HepG2 (cell line): ENCODE results near the gene DDN. TPM values are rescaled to one million over a fixed set of nuclear protein-coding genes. Genes with fewer than 3 reads are reported as not detected.
A peak's percentile ranks its signal among the peaks of the same experiment; 100 is the strongest.

Experiments used
- GMEB1 ChIP-seq: sonication (generic); formaldehyde crosslinking; IDR thresholded peaks from 2 replicates; pipeline ENCODE4 v1.5.1; 2020; ENCODE audit warnings: missing genetic modification reagents, mild to moderate bottlenecking, borderline replicate concordance
- HDAC1 ChIP-seq: sonication (generic); formaldehyde crosslinking; IDR thresholded peaks from 2 replicates; pipeline ENCODE4 v1.5.1; 2020; ENCODE audit warnings: mild to moderate bottlenecking, missing genetic modification reagents
- HDAC2 ChIP-seq: sonication (generic); formaldehyde crosslinking; IDR thresholded peaks from 2 replicates; pipeline ENCODE4 v1.4.0; 2020; ENCODE audit warnings: missing genetic modification reagents
- KLF6 ChIP-seq: IDR thresholded peaks from 2 replicates; pipeline ENCODE4 v1.8.0; 2016; ENCODE audit warnings: missing biosample characterization, missing genetic modification reagents
- MXD4 ChIP-seq: IDR thresholded peaks from 2 replicates; pipeline ENCODE4 v1.6.1; 2016; ENCODE audit warnings: mild to moderate bottlenecking, missing biosample characterization, missing genetic modification reagents
- TBL1XR1 ChIP-seq: fragments of 150-350 bp; IDR thresholded peaks from 2 replicates; pipeline ENCODE4 v1.6.1; 2014; ENCODE audit warnings: borderline replicate concordance, low read length; ENCODE audit not compliant: partially characterized antibody
- ZNF615 ChIP-seq: sonication (generic); formaldehyde crosslinking; IDR thresholded peaks from 2 replicates; pipeline ENCODE4 v1.5.0; 2020; ENCODE audit warnings: mild to moderate bottlenecking, missing genetic modification reagents, borderline replicate concordance
- ZNF788 ChIP-seq: sonication (generic); formaldehyde crosslinking; IDR thresholded peaks from 2 replicates; pipeline ENCODE4 v1.5.0; 2020; ENCODE audit warnings: mild to moderate bottlenecking, missing genetic modification reagents, borderline replicate concordance
- ZSCAN22 ChIP-seq: sonication (generic); formaldehyde crosslinking; IDR thresholded peaks from 2 replicates; pipeline ENCODE4 v1.4.0; 2020; ENCODE audit warnings: mild to moderate bottlenecking, missing genetic modification reagents
- polyA plus RNA-seq, 8 experiments: library from polyadenylated mRNA; depleted of rRNA in 3 of 8; stranded (reverse) in 7 of 8; unstranded in 1 of 8; fragments of >200 nt; fragmentation: Illumina TruSeq in 4 of 8; extraction: Trizol in 4 of 8; gene quantifications; 2 replicates each; pipeline versions ENCODE4 v1.2.1 to v1.2.3, GENCODE V29; 2011 to 2016; ENCODE audit warnings: low read depth in 4 of 8, missing spikeins in 1 of 8, mixed read lengths in 1 of 8; ENCODE audit not compliant: insufficient read depth in 1 of 8
- total RNA-seq, 5 experiments: library from RNA; depleted of rRNA; stranded (reverse); fragments of >200 nt; fragmentation: Illumina TruSeq; extraction: Trizol; gene quantifications; 2 replicates each; pipeline ENCODE4 v1.2.3, GENCODE V29; 2016; ENCODE audit warnings: low read depth in 1 of 5
- TF ChIP-seq, protein P1 (sequence below): sonication (generic); formaldehyde crosslinking; IDR thresholded peaks from 2 replicates; pipeline ENCODE4 v1.5.1; 2020; ENCODE audit warnings: mild to moderate bottlenecking, missing genetic modification reagents
- TF ChIP-seq, protein P2 (sequence below): IDR thresholded peaks from 2 replicates; pipeline ENCODE4 v1.6.1; 2016
- TF ChIP-seq, protein P3 (sequence below): sonication (generic); formaldehyde crosslinking; conservative IDR thresholded peaks from 2 replicates; pipeline ENCODE4 v1.5.0; 2020; ENCODE audit warnings: missing genetic modification reagents
- TF ChIP-seq, protein P4 (sequence below): IDR thresholded peaks from 2 replicates; pipeline ENCODE4 v1.6.1; 2016; ENCODE audit warnings: missing compliant biosample characterization, missing genetic modification reagents, borderline replicate concordance
- TF ChIP-seq, protein P5 (sequence below): sonication (generic); formaldehyde crosslinking; IDR thresholded peaks from 2 replicates; pipeline ENCODE4 v1.8.0; 2022; ENCODE audit warnings: missing genetic modification reagents, mild to moderate bottlenecking, inconsistent platforms, borderline replicate concordance

DDN gene
- total and polyA plus RNA-seq, 2 of the 13 experiments (the other 11 are each of a cell fraction or from before 2014, with no cell fraction given), result 0.24 to 0.53 TPM

- TF ChIP-seq, protein P1, sequence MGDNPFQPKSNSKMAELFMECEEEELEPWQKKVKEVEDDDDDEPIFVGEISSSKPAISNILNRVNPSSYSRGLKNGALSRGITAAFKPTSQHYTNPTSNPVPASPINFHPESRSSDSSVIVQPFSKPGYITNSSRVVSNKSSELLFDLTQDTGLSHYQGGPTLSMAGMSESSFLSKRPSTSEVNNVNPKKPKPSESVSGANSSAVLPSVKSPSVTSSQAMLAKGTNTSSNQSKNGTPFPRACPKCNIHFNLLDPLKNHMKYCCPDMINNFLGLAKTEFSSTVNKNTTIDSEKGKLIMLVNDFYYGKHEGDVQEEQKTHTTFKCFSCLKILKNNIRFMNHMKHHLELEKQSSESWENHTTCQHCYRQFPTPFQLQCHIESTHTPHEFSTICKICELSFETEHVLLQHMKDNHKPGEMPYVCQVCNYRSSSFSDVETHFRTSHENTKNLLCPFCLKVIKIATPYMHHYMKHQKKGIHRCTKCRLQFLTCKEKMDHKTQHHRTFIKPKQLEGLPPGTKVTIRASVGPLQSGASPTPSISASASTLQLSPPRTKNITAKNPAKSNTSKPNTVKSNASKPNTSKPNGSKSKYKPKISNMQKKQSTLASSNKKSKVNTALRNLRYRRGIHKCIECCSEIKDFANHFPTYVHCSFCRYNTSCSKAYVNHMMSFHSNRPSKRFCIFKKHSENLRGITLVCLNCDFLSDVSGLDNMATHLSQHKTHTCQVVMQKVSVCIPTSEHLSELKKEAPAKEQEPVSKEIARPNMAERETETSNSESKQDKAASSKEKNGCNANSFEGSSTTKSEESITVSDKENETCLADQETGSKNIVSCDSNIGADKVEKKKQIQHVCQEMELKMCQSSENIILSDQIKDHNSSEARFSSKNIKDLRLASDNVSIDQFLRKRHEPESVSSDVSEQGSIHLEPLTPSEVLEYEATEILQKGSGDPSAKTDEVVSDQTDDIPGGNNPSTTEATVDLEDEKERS (CRISPR knock-in tag), result 0 out of 2 replicates have a peak, but pooled peaks have one; percentile 30
- TF ChIP-seq TBL1XR1, result no peak
- peak; percentile 71 for TF ChIP-seq MXD4 (CRISPR knock-in tag)
- TF ChIP-seq, protein P2, sequence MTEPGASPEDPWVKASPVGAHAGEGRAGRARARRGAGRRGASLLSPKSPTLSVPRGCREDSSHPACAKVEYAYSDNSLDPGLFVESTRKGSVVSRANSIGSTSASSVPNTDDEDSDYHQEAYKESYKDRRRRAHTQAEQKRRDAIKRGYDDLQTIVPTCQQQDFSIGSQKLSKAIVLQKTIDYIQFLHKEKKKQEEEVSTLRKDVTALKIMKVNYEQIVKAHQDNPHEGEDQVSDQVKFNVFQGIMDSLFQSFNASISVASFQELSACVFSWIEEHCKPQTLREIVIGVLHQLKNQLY (CRISPR knock-in tag), result no peak
- TF ChIP-seq, protein P3, sequence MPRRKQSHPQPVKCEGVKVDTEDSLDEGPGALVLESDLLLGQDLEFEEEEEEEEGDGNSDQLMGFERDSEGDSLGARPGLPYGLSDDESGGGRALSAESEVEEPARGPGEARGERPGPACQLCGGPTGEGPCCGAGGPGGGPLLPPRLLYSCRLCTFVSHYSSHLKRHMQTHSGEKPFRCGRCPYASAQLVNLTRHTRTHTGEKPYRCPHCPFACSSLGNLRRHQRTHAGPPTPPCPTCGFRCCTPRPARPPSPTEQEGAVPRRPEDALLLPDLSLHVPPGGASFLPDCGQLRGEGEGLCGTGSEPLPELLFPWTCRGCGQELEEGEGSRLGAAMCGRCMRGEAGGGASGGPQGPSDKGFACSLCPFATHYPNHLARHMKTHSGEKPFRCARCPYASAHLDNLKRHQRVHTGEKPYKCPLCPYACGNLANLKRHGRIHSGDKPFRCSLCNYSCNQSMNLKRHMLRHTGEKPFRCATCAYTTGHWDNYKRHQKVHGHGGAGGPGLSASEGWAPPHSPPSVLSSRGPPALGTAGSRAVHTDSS, result no peak
- 0 out of 2 replicates have a peak, but pooled peaks have one; percentile 29 for TF ChIP-seq HDAC2 (CRISPR knock-in tag)
- no peak for TF ChIP-seq ZNF615
- TF ChIP-seq GMEB1 (CRISPR knock-in tag), result no peak
- no peak for TF ChIP-seq ZSCAN22
- TF ChIP-seq, protein P4, sequence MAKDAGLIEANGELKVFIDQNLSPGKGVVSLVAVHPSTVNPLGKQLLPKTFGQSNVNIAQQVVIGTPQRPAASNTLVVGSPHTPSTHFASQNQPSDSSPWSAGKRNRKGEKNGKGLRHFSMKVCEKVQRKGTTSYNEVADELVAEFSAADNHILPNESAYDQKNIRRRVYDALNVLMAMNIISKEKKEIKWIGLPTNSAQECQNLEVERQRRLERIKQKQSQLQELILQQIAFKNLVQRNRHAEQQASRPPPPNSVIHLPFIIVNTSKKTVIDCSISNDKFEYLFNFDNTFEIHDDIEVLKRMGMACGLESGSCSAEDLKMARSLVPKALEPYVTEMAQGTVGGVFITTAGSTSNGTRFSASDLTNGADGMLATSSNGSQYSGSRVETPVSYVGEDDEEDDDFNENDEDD (CRISPR knock-in tag), result peak; percentile 48; the same call in 1 of the 2 replicates
- no peak for TF ChIP-seq ZNF788
- TF ChIP-seq, protein P5, sequence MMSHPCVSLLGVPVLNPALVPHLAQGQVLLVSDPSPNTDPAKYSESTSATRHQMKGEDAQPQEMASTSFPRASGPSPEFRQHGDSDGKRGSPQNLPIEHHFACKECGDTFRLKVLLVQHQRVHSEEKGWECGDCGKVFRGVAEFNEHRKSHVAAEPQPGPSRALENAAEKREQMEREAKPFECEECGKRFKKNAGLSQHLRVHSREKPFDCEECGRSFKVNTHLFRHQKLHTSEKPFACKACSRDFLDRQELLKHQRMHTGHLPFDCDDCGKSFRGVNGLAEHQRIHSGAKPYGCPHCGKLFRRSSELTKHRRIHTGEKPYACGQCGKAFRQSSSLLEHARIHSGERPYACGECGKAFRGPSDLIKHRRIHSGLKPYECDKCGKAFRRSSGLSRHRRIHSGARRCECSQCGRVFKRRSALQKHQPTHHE, result peak; percentile 77; the same call in 1 of the 2 replicates
- no peak for TF ChIP-seq HDAC1 (CRISPR knock-in tag)
- peak; percentile 30; the same call in 1 of the 2 replicates for TF ChIP-seq KLF6 (CRISPR knock-in tag)
Observed at GRCh38 chr12:48998497-48999353, 450 bp downstream of the DDN start (continued).
